ENCODE data around the gene AKAP1. TPM values are rescaled to one million over a fixed set of nuclear protein-coding genes. Genes with fewer than 3 reads are reported as not detected.

AKAP1 gene
- total and polyA plus RNA-seq, 11 donors: 55.8 to 240 (median 128) TPM

DNA sequence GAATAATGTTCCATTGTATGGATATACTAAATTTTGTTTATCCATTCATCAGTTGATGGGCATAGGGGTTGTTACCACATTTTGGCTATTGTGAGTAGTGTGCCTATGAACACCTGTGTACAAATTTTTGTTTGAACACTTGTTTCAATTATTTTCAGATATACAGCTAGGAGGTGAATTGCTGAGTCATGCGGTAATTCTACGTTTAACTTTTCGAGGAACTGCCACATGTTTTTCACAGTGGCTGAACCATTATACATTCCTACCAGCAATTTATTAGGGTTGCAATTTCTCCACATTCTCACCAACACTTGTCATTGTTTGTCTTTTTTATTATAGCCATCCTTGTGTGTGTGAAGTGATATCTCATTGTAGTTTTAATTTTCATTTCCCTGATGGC, 75.6 kb downstream of the AKAP1 start:
- no peak for ATAC-seq
- WGBS, 4 donors: 89 to 95% (median 93%) methylated on average over 3 of the region's 3 CpGs
- TF ChIP-seq CTCF (IDR thresholded peaks at IDR 0.05) (no peak), POLR2A (IDR thresholded peaks at IDR 0.05) (no peak)

DNA sequence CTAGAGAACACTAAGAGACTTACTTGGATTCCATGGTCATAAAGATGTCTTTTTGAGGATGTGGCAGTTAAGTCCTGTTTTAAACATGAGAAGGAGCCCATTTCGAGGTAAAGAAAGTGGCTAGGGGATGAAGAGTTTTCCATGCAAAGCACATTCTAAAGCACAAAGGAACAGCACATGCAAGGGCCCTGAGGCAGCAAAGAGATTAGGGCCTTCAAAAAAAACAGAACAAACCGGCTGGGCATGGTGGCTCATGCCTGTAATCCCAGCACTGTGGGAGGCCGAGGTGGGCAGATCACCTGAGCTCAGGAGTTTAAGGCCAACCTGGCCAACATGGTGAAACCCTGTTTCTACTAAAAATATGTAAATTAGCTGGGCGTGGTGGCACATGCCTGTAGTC, 79.8 kb downstream of the AKAP1 start:
- H3K4me1 ChIP-seq: no peaks in the 10 kb centered on the region
- no peak for DNase-seq
- 67 to 94% (median 85%) methylated on average over 4 of the region's 4 CpGs for WGBS, 4 donors
- TF ChIP-seq POLR2A (IDR thresholded peaks at IDR 0.05) (no peak), CTCF (IDR thresholded peaks at IDR 0.05) (no peak)
- no peaks in the 10 kb centered on the region for H3K36me3 ChIP-seq
- no peak overlapping the region for H3K4me3 ChIP-seq
- ATAC-seq: no peak
- H3K27ac ChIP-seq: no peak overlapping the region
- intact Hi-C loops (cut with DNase I): no loop called here
- H3K9me3 ChIP-seq: peaks cover 0 to 6% (median 0%) of the 10 kb centered on the region in 12 donors
- peaks cover 0 to 7% (median 0%) of the 10 kb centered on the region in 9 donors for H3K27me3 ChIP-seq

More for the DNA sequence above, 75.6 kb downstream of the AKAP1 start:
- no peaks in the 10 kb centered on the region for H3K4me1 ChIP-seq
- peaks cover 0 to 6% (median 0%) of the 10 kb centered on the region in 12 donors for H3K9me3 ChIP-seq
- no peak overlapping the region for H3K27ac ChIP-seq
- H3K27me3 ChIP-seq: no peaks in the 10 kb centered on the region
- intact Hi-C loops (cut with DNase I): no loop called here
- no peak for DNase-seq
- no peaks in the 10 kb centered on the region for H3K36me3 ChIP-seq
- H3K4me3 ChIP-seq: no peak overlapping the region

GRCh38 chr17:57165754-57166153, 80.7 kb downstream of the AKAP1 start:
- no peak for DNase-seq
- Histone ChIP-seq H3K36me3 (no peaks in the 10 kb centered on the region), H3K4me1 (no peaks in the 10 kb centered on the region), H3K4me3 (no peak overlapping the region), H3K27me3 (peaks cover 0 to 7% (median 0%) of the 10 kb centered on the region in 9 donors), H3K27ac (no peak overlapping the region), H3K9me3 (peaks cover 0 to 6% (median 0%) of the 10 kb centered on the region in 12 donors)
- no peak for ATAC-seq
- TF ChIP-seq CTCF (IDR thresholded peaks at IDR 0.05) (no peak), POLR2A (IDR thresholded peaks at IDR 0.05) (no peak)
- intact Hi-C loops (cut with DNase I): no loop called here
- 90 to 94% (median 92%) methylated on average over 3 of the region's 3 CpGs for WGBS, 4 donors

DNA sequence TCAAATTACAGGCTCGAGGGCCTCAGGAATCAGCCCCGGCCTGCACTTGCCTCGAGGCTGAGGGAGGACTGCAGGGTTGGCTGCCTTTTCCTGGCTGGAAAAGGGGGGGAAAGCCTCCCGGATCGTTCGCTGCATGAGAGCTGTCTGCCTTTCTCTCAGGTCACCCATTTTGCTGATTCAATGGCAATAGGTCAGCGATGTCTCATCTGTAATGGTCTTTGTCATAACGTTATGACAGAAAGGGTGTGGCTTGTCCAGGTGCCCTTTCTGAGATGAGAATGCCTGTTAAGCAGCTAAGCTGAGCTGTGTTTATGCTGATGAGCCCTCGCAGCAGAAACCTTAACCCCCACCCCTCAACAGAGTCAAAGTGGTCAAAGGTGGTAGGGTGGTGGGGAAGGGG, 81.8 kb downstream of the AKAP1 start:
- 50 to 60% (median 56%) methylated on average over 9 of the region's 9 CpGs for WGBS, 4 donors

More for the DNA sequence above, 81.8 kb downstream of the AKAP1 start:
- TF ChIP-seq POLR2A (IDR thresholded peaks at IDR 0.05): no peak
- no peak for TF ChIP-seq CTCF (IDR thresholded peaks at IDR 0.05)
- DNase-seq (no peak), ATAC-seq (no peak)
- H3K27me3 ChIP-seq: peaks cover 0 to 7% (median 0%) of the 10 kb centered on the region in 9 donors
- intact Hi-C loops (cut with DNase I): no loop called here
- H3K27ac ChIP-seq: no peak overlapping the region
- no peaks in the 10 kb centered on the region for H3K36me3 ChIP-seq
- peaks cover 0 to 2% (median 0%) of the 10 kb centered on the region in 12 donors for H3K9me3 ChIP-seq
- no peaks in the 10 kb centered on the region for H3K4me1 ChIP-seq
- H3K4me3 ChIP-seq: no peak overlapping the region
